ENCODE data around the gene RIMBP3B.
A peak's percentile ranks its signal among the peaks of the same experiment; 100 is the strongest.
"Not testable (repeated sequence)": the region's sequence is repeated elsewhere in the genome, so short reads cannot be mapped to it uniquely, and the experiment has no call there.

Gene RIMBP3B

DNA sequence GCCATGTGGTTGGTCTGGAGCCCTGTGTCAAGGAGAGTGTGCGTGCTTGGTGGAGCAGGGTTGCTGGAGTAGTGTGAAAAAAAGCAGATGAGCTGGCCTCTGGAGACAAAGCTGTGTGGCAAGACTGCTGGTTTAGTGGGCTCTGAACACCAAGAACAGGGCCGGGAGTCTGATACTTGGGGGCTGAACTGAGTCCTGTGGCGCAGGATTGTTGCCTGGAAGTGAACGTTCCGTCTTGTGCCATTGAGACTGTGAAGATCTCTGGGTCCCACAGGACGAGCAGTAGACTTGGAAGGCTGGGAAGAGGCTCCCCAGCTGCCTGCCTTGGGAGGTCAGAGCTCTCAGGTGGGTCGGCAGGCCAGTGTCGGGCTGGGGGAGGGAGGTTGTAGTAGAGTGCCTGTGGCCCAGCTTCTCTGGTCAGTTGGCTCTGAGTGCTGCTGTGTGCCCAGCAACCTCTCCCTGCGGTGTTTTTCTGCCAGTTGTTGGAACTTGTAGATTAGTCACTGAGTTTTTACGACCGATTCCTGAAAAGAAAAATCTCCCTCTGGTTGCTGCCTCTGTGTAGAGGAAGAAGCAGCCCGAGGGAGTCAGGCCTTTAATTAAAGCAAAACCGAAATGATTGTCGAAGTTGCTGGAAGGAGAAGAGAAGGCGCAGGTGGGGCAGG lies 35.6 kb downstream of the RIMBP3B start:
- not testable (repeated sequence) for DNase-seq

GRCh38 chr22:21420180-21420763 lies 36.7 kb downstream of the RIMBP3B start:
- not testable (repeated sequence) for DNase-seq

GRCh38 chr22:21424084-21424709 lies 40.6 kb downstream of the RIMBP3B start:
- not testable (repeated sequence) for DNase-seq

DNA sequence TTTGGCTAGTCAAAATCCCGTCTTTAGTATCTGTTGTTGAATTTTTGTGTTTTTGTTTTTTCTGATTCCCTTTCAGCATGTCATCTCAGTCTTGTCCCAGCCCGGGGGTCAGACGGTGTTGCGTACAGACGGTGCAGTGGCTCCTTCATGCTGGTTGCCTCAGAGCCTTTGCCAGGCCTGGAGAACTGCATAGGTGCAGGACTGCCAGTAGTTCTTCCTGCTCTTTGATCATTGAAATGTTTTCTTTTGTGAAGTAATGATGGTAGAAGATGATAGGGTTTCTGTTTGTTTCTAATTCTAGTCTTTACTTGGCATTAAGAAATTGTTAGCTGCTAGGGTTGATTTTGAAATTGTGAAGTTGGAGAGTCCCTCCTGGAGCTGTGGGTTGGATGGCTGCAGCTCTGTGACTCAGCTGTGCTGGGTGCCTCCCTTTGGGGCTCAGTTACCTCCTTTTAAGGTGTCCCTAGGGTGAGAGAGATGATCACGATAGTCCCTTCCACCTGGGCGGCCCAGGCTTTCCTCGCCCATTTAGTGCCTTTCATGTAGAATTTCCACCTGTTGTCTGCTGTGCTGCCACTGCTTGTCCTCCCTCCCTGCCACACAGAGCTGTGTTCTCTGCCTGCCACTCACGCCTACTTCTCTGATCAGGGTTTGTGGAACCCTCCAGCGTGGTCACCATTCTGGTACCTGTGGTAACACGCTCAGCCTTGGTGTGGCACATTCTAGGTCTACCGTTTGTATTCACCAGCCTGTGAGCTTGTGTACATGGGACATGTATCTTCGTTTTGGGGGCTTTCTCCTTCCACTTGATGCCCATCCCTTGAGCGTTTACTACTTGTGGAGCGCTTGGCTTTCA lies 51.1 kb downstream of the RIMBP3B start:
- not testable (repeated sequence) for DNase-seq

GRCh38 chr22:21435998-21436810 lies 52.7 kb downstream of the RIMBP3B start:
- DNase-seq = not testable (repeated sequence)

DNA sequence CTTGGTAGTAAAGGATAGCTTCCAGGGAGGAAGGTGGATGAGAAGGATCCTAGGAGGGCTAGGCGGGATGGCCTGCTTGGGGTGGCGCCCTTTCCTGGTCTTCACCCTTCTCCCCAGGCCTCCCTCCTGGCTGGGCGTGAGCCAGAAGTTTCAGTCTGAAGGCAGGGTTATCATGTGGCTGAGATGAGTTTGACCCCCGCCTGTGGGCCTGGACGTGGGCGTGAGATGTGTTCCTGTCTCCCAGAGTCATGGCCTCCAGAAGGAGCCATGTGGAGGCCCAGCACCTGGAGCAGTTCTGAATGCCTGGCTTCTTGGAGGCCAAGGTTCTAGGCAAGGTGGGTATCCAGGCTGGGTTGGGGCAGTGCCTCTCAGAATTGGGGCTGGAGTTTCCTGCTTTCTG lies 54.5 kb downstream of the RIMBP3B start:
- peak; percentile 0 for DNase-seq
